CD4-positive, alpha-beta T cell treated with Interleukin-17A for 4 hours (primary cell): Measurements from ENCODE around the gene ATP8A1.
"Not testable (repeated sequence)": the region's sequence is repeated elsewhere in the genome, so short reads cannot be mapped to it uniquely, and the experiment has no call there.

Source experiments
- DNase-seq: peaks from one replicate; pipeline ENCODE4 v3.0.0-alpha.2; 2020; ENCODE audit warnings: mixed read lengths

The ATP8A1 gene

DNA sequence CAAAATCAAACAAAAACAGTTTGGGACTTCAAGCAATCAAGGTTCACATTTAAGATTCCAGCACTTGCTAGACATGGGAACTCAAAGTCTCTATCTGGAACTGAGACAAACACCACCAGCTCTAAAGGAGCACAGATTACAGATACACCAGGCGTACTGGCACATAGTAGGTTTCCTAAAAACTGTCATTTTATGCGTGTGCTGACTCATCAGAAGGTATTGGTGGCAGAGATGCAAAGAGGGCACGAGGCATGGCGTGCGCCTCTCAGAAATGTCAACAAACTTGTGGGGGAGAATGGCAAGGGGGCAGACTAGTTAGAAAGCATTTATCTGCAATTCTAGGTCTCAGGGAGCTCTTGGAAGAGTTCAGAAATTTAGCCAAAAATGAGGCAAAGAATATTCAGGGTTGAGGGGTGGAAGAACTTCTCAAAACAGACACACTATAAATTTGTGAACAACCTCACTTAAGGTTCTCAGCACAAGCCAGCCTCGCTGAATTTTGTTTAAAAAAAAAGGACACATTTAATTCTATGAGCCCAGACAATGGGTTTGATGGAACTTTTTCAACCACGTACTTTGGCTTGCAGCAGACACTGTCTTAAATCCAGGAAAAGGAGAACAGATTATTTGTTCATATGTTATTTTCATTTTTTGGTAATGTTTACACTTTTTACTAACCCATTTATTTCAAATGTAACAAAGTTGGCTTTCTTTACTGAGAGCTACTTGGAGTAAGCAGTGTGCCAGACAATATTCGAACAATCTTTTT, 159.6 kb downstream of the ATP8A1 start:
- no peak for DNase-seq

- no peak for DNase-seq
Observed at GRCh38 chr4:42492962-42493361, 163.9 kb downstream of the ATP8A1 start.

DNA sequence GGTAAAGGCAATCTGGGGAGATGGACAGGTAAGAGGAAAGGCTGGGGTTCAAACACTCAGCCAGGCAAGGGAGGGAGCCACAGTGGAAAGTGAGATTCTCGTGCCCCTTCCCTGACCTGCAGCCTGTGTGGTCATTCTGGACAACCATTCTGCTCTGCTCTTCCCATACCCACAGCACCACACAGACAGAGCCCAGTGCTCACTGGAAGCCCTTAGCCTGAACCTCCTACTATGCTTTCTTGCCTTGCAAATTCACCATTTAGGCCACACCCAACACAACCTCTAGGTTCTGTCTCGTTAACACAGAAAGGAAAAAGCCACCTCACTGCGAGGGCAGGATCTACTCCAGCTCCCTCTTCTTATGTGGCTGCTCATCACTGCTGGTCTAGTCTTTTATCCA, 166.9 kb downstream of the ATP8A1 start:
- no peak for DNase-seq

DNA sequence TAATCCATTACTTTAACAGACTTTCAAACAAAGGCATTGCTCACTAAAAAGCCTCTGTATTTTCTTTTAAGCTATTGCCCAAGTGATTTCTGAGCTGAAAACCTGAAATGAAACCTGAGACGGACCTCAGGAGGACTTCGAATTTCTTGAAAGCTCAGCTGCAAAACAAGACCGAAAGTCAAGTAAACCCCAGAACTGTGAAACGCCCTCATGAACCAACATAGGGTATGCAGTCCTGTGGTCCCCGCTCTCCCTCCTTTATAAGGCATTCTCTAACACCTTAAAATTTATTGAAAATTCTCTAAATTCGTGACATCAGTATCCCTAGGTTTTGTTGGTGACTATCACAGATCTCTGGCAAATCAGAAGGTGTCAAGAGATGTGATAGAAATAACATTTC, 167.8 kb downstream of the ATP8A1 start:
- no peak for DNase-seq

- no peak for DNase-seq
Observed at GRCh38 chr4:42488554-42488953, 168.4 kb downstream of the ATP8A1 start.

DNA sequence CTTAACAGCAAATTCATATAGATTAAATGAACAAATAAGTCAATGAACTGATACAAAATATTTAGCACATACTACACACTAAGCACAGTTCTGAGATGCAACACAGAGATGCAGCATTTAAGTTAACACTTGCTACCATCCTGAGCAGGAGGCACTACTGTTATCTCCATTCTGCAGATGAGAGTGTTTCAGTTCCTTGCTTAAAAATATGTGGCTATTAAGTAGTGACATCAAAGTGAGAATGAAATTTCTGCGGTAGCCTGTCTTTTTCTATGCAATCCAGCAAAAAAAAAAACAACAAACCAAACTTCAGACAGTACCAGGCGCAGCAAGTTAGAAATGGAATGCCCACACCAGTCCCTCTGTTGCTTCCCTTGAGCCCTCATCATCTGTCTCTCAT, 168.8 kb downstream of the ATP8A1 start:
- DNase-seq = no peak

DNA sequence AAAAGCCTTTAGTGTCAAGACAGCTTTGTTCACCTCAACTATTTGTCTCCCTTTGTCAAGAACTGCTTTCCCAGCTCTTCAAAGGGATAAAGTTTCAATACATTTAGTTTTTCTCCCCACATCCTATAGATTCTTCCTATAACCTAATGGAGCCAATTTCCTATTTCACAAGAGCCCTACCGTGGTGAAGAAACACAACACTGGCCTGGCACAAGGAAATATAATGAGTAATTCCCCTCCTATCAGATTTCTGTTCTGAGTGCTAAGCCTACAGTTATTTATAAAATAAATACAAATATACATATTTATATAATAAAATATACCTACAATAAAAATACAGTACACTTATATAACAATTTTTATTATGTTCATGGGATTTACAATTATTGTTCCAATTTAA, 169.7 kb downstream of the ATP8A1 start:
- DNase-seq = no peak

DNA sequence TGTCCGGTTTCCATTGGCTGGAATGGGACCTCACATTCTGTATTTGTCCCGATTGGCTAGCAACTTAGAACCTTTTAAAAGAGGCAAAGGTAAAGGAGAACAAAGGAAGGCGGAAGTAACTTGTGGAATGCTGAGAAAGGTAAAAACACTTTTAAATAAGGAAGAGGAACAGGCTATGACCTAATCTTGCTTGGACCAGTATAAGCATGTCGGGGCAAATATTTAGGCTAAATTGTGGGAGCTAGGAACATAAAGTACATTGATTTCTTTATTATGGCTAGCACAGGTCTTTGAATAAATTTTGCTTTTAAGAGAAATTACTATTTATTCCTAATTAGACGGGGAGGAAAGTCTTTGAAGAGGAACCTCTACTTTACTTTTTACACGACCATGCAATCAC, 170.7 kb downstream of the ATP8A1 start:
- DNase-seq = not testable (repeated sequence)

DNA sequence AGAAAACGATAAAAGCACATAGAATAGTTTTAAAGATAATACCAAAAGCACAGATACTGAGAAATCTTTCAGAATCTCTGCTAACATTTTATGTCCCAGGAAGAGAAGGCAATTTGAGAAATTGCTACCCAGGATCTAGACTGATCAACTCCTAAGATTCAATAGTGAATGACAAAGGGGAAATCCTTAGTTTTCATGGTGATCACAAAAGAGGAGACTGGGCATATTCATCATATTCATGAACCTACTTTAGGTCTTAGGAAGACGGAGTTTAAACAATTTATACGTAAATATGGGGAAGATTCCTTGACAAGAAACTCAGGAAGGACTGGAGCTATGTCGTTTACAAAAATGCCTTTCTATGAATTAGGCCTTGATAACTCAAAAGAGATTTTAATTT, 172.3 kb downstream of the ATP8A1 start:
- DNase-seq = no peak

- DNase-seq = no peak
Observed at GRCh38 chr4:42483426-42484379, 173.2 kb downstream of the ATP8A1 start.

DNA sequence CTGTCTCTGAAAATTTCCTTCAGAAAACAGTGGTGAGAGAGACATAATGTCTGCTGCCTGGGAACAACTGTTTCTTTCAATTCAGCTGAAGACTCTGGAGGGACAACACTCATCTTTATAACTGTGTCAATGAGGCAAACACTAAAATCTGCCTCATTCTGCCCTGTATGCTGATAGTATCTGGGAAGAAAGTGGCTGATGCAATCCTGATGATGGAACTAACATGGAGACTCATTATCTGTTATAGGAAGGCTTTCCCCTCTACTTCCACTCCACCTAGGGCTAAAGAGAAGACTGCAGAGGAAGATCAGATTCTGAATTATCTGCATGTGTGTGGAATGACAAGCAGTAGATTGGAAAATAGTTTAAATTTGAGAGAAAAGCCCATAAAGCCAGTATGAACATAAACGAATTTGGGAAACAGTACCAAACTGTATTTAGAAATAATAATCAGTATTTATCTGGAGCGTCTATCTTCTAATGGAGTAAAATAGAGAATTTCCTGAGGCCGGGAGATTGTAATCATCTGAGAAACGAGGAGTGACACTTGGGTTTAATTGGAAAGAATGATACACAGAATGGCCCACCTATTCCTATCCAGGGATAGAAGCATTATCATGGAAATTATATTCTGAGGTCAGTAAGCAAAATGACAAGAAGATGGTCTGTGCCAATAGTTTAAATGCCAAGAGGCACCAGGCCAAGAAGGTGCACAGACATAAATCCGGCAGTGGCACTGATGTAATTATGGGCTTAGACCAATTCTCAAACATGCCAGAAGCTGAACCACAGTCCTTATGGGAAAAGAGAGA, 174.2 kb downstream of the ATP8A1 start:
- no peak for DNase-seq

GRCh38 chr4:42480717-42481116, 176.2 kb downstream of the ATP8A1 start:
- no peak for DNase-seq

DNA sequence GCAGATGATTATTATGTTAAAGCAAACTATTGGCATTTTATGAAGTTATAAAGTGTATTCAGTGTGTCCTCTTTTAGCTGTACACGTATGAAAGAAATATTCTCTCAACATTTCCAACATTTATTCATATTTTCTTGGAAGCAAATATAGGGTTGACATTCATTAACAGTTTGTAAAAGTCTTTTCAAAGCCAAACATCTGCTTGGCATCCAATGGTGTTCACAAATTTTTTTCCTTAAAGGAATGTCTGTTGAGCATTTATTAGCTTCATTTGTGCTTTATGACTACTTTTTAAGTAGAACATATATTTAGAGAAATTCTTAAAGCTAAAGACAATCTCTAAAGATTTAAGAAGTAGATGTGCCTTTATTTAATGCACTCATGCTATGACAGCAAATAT, 176.6 kb downstream of the ATP8A1 start:
- no peak for DNase-seq

DNA sequence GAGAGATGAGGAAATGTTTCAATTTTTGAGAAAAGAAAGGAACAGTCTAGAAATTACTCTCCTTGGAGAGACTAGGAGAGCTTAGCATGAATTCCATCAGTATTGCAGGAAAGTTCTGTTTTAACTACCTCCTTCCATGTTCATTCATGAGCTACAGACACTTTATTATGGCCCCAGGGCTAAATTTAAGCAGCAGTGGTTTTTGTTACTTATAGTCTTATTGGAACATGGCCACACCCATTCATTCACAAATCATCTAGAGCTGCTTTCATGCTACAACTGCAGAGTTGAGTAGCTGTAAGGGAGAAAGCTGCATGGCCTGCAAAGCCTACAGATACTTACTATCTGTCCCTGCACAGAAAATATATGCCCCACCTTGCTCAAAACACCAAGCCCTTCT, 178.0 kb downstream of the ATP8A1 start:
- no peak for DNase-seq

DNA sequence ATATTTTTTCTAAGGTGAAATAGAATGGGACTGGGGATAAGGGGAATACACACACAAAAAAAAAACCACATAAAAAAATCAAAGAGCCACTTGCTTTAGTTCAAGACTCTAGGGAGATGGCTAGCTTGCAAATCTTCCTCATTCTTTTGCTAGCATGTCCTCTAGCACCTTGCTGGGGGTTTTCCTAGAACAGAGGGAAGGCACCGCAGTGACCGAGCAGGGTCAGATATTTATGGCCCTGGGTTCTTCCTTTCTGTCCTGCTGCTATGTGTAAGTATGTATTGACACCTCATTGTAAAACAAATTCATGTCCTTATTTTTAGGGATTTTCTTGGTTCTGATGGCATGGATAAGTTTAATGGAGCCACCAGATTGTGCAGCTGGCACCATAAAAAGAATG, 178.4 kb downstream of the ATP8A1 start:
- DNase-seq = no peak

- DNase-seq = no peak
Observed at GRCh38 chr4:42474406-42474805, 182.5 kb downstream of the ATP8A1 start.

- no peak for DNase-seq
Observed at GRCh38 chr4:42473071-42473684, 183.7 kb downstream of the ATP8A1 start.

DNA sequence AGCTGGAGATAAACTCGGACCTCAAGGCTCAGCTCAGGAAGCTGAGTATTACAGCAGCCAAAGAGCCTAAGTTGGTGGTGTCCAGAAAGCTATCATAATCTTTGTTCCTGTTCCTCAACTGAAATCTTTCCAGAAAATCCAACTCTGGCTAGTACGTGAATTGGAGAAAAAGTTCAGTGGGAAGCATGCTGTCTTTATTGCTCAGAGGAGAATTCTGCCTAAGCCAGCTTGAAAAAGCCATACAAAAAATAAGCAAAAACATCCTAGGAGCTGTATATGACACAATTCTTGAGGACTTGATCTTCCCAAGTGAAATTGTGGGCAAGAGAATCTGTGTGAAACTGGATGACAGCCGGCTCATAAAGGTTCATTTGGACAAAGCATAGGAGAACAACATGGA, 185.0 kb downstream of the ATP8A1 start:
- DNase-seq = no peak

- no peak for DNase-seq
Observed at GRCh38 chr4:42470023-42470422, 186.9 kb downstream of the ATP8A1 start.

DNA sequence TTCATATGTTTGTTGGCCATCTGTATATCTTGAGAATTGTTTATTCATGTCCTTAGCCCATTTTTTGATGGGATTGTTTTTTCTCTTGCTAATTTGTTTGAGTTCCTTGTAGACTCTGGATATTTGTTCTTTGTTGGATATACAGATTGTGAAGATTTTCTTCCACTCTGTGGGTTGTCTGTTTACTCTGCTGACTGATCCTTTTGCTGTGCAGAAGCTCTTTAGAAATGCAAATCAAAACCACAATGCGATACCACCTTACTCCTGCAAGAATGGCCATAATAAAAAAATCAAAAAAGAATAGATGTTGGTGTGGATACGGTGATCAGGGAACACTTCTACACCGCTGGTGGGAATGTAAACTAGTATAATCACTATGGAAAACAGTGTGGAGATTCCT, 189.1 kb downstream of the ATP8A1 start:
- not testable (repeated sequence) for DNase-seq

- no peak for DNase-seq
Observed at GRCh38 chr4:42466273-42466844, 190.5 kb downstream of the ATP8A1 start.

- DNase-seq = no peak
Observed at GRCh38 chr4:42464550-42465094, 192.3 kb downstream of the ATP8A1 start.
